Suprapubic skin (tissue), 4 donors: Measurements from ENCODE around the gene P2RX7. TPM values are rescaled to one million over a fixed set of nuclear protein-coding genes. Genes with fewer than 3 reads are reported as not detected.

Experiments
- DNase-seq, 2 donors: peaks; one replicate each; pipeline ENCODE4 v3.0.0-alpha.2; 2019; ENCODE audit warnings: low spot score in 2 of 2
- H3K27ac ChIP-seq: fragments of 200-600 bp; sonication (generic); one replicate; pipeline ENCODE4 v1.5.1; 2019
- H3K27me3 ChIP-seq: fragments of 200-600 bp; sonication (generic); one replicate; pipeline ENCODE4 v1.5.1; 2019
- H3K36me3 ChIP-seq: fragments of 200-600 bp; sonication (generic); one replicate; pipeline ENCODE4 v1.5.1; 2019
- H3K4me1 ChIP-seq: fragments of 200-600 bp; sonication (generic); one replicate; pipeline ENCODE4 v1.5.1; 2019
- H3K4me3 ChIP-seq: fragments of 200-600 bp; sonication (generic); one replicate; pipeline ENCODE4 v1.5.1; 2019; ENCODE audit warnings: mild to moderate bottlenecking
- H3K9me3 ChIP-seq: fragments of 200-600 bp; sonication (generic); one replicate; pipeline ENCODE4 v1.5.1; 2019
- EP300 ChIP-seq: sonication (generic); formaldehyde crosslinking; IDR thresholded peaks from one replicate; pipeline ENCODE4 v1.6.1; 2017; ENCODE audit warnings: antibody characterized with exemption
- POLR2A ChIP-seq, 2 donors: fragments of 450-650 bp; IDR thresholded peaks; one replicate each; pipeline ENCODE4 v1.6.1; 2017; ENCODE audit warnings: antibody characterized with exemption in 2 of 2, mild to moderate bottlenecking in 2 of 2, moderate library complexity in 2 of 2
- POLR2AphosphoS5 ChIP-seq, 3 donors: sonication (generic); formaldehyde crosslinking; IDR thresholded peaks; one replicate each; pipeline ENCODE4 v1.6.1; 2017; ENCODE audit warnings: antibody characterized with exemption in 3 of 3
- WGBS: methylation state at CpG from one replicate; pipeline ENCODE4 v1.1.5; 2018; 5-methylcytosine and 5-hydroxymethylcytosine counted together
- total RNA-seq, 4 donors: library from RNA; depleted of rRNA; stranded (reverse); fragments of >200 nt; gene quantifications; one replicate each; pipeline ENCODE4 v1.1.0, GENCODE V29; 2016
- TF ChIP-seq, protein P1 (sequence below), 2 donors: fragments of 200-600 bp in 1 of 2; fragments of 450-650 bp in 1 of 2; sonication (generic) in 1 of 2; IDR thresholded peaks; one replicate each; pipeline ENCODE4 v1.5.1; 2016 to 2019; ENCODE audit warnings: antibody characterized with exemption in 2 of 2, mild to moderate bottlenecking in 1 of 2, moderate library complexity in 1 of 2

Gene P2RX7
- total RNA-seq, 4 donors from 2014 or later = 14.0 to 65.7 (median 19.2) TPM

DNA sequence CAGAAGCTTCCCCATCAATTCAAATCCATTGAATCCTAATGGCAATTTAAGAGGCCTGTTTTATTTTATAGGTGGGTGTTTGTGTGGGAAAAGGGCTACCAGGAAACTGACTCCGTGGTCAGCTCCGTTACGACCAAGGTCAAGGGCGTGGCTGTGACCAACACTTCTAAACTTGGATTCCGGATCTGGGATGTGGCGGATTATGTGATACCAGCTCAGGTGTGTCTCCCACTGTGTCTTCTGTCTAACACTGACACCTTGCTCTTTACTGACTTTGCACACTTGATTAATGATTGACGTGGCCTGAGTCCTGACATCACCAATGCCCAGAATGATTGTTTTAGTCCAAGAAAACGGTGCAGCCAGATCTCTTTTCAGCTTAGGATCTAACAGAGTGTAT, 84.4 kb downstream of the P2RX7 start:
- H3K36me3 ChIP-seq = peaks cover 16% of the 10 kb centered on the region
- peaks cover 11% of the 10 kb centered on the region for H3K4me1 ChIP-seq
- no peak overlapping the region for H3K27ac ChIP-seq
- WGBS = 86% methylated on average over 8 of the region's 8 CpGs
- no peaks in the 10 kb centered on the region for H3K27me3 ChIP-seq
- TF ChIP-seq, protein P1, sequence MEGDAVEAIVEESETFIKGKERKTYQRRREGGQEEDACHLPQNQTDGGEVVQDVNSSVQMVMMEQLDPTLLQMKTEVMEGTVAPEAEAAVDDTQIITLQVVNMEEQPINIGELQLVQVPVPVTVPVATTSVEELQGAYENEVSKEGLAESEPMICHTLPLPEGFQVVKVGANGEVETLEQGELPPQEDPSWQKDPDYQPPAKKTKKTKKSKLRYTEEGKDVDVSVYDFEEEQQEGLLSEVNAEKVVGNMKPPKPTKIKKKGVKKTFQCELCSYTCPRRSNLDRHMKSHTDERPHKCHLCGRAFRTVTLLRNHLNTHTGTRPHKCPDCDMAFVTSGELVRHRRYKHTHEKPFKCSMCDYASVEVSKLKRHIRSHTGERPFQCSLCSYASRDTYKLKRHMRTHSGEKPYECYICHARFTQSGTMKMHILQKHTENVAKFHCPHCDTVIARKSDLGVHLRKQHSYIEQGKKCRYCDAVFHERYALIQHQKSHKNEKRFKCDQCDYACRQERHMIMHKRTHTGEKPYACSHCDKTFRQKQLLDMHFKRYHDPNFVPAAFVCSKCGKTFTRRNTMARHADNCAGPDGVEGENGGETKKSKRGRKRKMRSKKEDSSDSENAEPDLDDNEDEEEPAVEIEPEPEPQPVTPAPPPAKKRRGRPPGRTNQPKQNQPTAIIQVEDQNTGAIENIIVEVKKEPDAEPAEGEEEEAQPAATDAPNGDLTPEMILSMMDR (IDR thresholded peaks at IDR 0.05) = no peak
- TF ChIP-seq POLR2A (IDR thresholded peaks at IDR 0.05) (no peak), EP300 (no peak), POLR2AphosphoS5 (IDR thresholded peaks at IDR 0.05) (no peak)
- no peaks in the 10 kb centered on the region for H3K9me3 ChIP-seq
- DNase-seq = no peak
- no peak overlapping the region for H3K4me3 ChIP-seq

DNA sequence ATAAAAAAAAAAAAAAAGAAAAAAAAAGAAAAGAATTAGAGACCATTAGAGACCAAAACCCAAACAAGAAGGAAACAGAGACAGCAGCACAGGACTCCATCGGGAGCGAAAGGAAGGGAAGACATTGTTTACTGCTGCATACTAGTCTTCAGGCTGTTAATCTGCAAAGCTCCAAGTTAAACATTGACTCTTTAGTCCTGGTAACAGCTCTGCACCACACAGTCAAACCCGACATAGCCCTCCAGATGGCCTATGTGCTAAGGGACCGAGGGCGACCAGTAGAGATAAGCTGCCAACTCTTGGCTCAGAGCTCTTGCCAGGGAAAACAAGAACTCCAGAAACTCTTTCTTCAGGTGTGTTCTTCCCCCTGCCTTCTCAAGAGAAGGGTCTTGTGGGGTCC, 85.1 kb downstream of the P2RX7 start:
- 90% methylated on average over 5 of the region's 5 CpGs for WGBS
- H3K9me3 ChIP-seq = no peaks in the 10 kb centered on the region
- H3K27me3 ChIP-seq = no peaks in the 10 kb centered on the region
- DNase-seq = no peak
- H3K4me3 ChIP-seq = no peak overlapping the region
- H3K4me1 ChIP-seq = peaks cover 11% of the 10 kb centered on the region
- H3K36me3 ChIP-seq = peaks cover 16% of the 10 kb centered on the region
- no peak overlapping the region for H3K27ac ChIP-seq
- TF ChIP-seq EP300 = no peak
- no peak for TF ChIP-seq POLR2AphosphoS5 (IDR thresholded peaks at IDR 0.05)
- no peak for TF ChIP-seq POLR2A (IDR thresholded peaks at IDR 0.05)
- TF ChIP-seq, protein P1 (IDR thresholded peaks at IDR 0.05) = no peak

DNA sequence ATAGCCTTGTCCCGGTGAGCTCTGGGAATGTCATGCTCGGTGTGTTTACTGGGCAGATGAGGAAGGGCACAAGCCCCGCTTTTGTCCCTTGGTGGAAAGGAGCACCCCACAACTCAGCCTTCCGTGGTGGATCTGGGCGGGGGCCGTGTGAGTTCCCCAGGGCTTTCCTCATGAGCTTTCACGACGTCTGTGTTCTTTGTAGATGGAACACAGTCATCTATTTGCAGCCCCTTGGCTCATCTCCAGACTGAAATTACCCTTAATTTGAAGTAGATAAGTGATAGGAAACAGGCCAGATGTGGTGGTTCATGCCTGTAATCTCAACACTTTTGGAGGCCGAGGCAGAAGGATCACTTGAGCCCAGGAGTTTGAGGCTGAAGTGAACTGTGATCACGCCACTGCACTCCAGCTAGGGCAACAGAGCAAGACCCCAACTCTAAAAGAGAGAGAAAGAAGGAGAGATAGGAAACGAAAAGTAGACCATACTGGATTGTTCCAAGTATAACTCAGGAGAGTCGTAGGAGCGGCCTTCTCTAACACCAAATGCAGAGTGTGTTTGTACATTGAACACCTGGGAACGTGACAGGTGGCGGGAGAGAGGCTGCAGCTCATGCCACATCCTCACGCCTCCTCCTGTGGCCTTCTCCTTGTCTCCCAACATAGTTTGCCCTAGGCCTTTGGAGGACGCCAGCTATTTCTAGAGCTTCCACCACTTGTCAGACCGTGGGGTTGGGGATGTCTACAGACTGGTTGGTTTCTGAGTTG, 86.1 kb downstream of the P2RX7 start:
- H3K27me3 ChIP-seq = no peaks in the 10 kb centered on the region
- TF ChIP-seq POLR2A (IDR thresholded peaks at IDR 0.05) (no peak), EP300 (no peak), POLR2AphosphoS5 (IDR thresholded peaks at IDR 0.05) (no peak)
- TF ChIP-seq, protein P1 (IDR thresholded peaks at IDR 0.05) = no peak
- peaks cover 16% of the 10 kb centered on the region for H3K36me3 ChIP-seq
- H3K4me1 ChIP-seq = peaks cover 11% of the 10 kb centered on the region
- no peak overlapping the region for H3K27ac ChIP-seq
- DNase-seq = no peak
- H3K4me3 ChIP-seq = no peak overlapping the region
- WGBS = 85% methylated on average over 15 of the region's 18 CpGs
- no peaks in the 10 kb centered on the region for H3K9me3 ChIP-seq

DNA sequence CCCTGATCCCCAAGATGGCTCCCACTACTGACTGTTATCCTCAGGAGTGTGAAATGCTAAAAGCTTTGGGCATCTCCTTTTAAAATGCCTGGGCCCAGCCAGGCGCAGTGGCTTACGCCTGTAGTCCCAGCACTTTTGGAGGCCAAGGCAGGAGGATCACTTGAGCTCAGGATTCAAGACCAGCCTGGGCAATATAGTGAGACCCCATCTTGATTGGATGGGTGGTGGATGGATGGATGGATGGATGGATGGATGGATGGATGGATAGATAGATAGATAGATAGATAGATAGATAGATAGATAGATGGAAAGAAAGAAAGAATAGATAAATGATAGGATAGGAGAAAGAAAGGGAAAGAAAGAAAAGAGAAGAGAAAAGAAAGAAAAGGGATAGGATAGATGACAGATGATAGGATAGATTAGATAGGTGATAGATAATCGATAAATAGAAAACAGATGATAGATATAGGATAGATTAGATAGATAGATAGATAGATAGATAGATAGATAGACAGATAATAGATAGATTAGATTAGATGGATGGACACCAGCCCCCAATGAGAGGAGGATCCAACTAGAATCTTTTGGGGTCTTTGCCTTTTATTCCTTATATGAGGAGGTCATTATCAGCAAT, 86.8 kb downstream of the P2RX7 start:
- no peak for DNase-seq
- TF ChIP-seq, protein P1 (IDR thresholded peaks at IDR 0.05) = no peak
- no peak for TF ChIP-seq EP300
- TF ChIP-seq POLR2AphosphoS5 (IDR thresholded peaks at IDR 0.05) = no peak
- TF ChIP-seq POLR2A (IDR thresholded peaks at IDR 0.05) = no peak
- Histone ChIP-seq H3K36me3 (peaks cover 16% of the 10 kb centered on the region), H3K9me3 (no peaks in the 10 kb centered on the region), H3K4me3 (no peak overlapping the region), H3K27me3 (no peaks in the 10 kb centered on the region), H3K4me1 (peaks cover 10% of the 10 kb centered on the region), H3K27ac (no peak overlapping the region)
- 96% methylated on average over 3 of the region's 3 CpGs for WGBS

DNA sequence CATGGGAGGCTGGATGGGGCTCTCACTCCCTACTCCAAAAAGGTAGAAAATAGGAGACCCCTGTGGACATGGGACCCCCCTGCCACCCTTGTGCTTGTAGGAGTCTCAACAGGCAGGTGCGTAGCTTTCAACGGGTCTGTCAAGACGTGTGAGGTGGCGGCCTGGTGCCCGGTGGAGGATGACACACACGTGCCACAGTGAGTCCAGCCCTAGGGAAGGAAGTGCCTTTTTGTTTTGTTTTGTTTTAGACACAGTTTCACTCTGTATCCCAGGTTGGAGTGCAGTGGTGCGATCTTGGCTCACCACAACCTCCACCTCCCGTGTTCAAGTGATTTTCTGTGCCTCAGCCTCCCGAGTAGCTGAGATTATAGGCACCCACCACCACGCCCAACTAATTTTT, 90.2 kb downstream of the P2RX7 start:
- no peak overlapping the region for H3K4me3 ChIP-seq
- no peak overlapping the region for H3K27ac ChIP-seq
- TF ChIP-seq POLR2A (IDR thresholded peaks at IDR 0.05) (no peak), EP300 (no peak), POLR2AphosphoS5 (IDR thresholded peaks at IDR 0.05) (no peak)
- TF ChIP-seq, protein P1 (IDR thresholded peaks at IDR 0.05) = no peak
- H3K9me3 ChIP-seq = no peaks in the 10 kb centered on the region
- no peaks in the 10 kb centered on the region for H3K27me3 ChIP-seq
- 91% methylated on average over 10 of the region's 10 CpGs for WGBS
- H3K36me3 ChIP-seq = peaks cover 15% of the 10 kb centered on the region
- peaks cover 9% of the 10 kb centered on the region for H3K4me1 ChIP-seq
- DNase-seq = no peak
